IMR-90 (cell line): ENCODE data around the gene ADRA1B. TPM values are rescaled to one million over a fixed set of nuclear protein-coding genes. Genes with fewer than 3 reads are reported as not detected.

Experiments
- ATAC-seq: fragments of 200-7000 bp; cut with Tn5 transposase; 2 replicates; pipeline ENCODE4 v1.9.1; 2020; ENCODE audit warnings: low read depth, mild to moderate bottlenecking, moderate library complexity
- BruUV-seq: library from RNA; stranded (reverse); fragments of 400-500 nt; replicated peaks from 2 replicates; lab custom pipeline; 2021; lab: Mats Ljungman, UMichigan
- CTCF ChIA-PET: fragments of 300-600 bp; formaldehyde crosslinking; extraction: SDS; loops from one replicate; lab custom pipeline; 2021; ENCODE audit warnings: antibody characterized with exemption; lab: Yijun Ruan, JAX
- POLR2A ChIA-PET: fragments of 300-600 bp; sonication (Branson Sonifier 250); formaldehyde crosslinking; loops from one replicate; lab custom pipeline; 2022; ENCODE audit warnings: antibody characterized with exemption; ENCODE audit not compliant: unreplicated experiment; lab: Charles Lee
- DNase-seq: peaks from one replicate; pipeline ENCODE4 v3.0.0; 2013
- H2AFZ ChIP-seq: replicated peaks from 2 replicates; pipeline ENCODE3; 2013; ENCODE audit warnings: low read length, mild to moderate bottlenecking; ENCODE audit not compliant: poor library complexity
- H2AK5ac ChIP-seq: 2 replicates; pipeline ENCODE4 v1.6.1; 2013; ENCODE audit warnings: low read depth, low read length, inconsistent platforms
- H2AK9ac ChIP-seq: replicated peaks from 2 replicates; pipeline ENCODE3; 2013; ENCODE audit warnings: mild to moderate bottlenecking, low read depth, low read length, moderate library complexity; ENCODE audit not compliant: poor library complexity
- H2BK120ac ChIP-seq: 2 replicates; pipeline ENCODE4 v1.6.1; 2013; ENCODE audit warnings: low read depth, low read length, inconsistent platforms
- H2BK15ac ChIP-seq: 3 replicates; pipeline ENCODE4 v1.6.1; 2013; ENCODE audit warnings: low read depth, low read length, inconsistent platforms
- H2BK20ac ChIP-seq: 2 replicates; pipeline ENCODE4 v1.6.1; 2013; ENCODE audit warnings: low read depth, mild to moderate bottlenecking, inconsistent platforms, low read length, moderate library complexity
- H2BK5ac ChIP-seq: 2 replicates; pipeline ENCODE4 v1.6.1; 2013; ENCODE audit warnings: mild to moderate bottlenecking, low read depth, low read length, inconsistent platforms; ENCODE audit not compliant: poor library complexity, severe bottlenecking
- H3K14ac ChIP-seq: replicated peaks from 2 replicates; pipeline ENCODE4 v1.6.1; 2013; ENCODE audit warnings: low read depth, low read length, inconsistent platforms
- H3K18ac ChIP-seq: 2 replicates; pipeline ENCODE4 v1.6.1; 2013; ENCODE audit warnings: low read depth, low read length, control low read depth
- H3K23ac ChIP-seq: 2 replicates; pipeline ENCODE4 v1.6.1; 2013; ENCODE audit warnings: low read depth, low read length, inconsistent platforms
- H3K27ac ChIP-seq: 2 replicates; pipeline ENCODE4 v1.5.1; 2013; ENCODE audit warnings: mild to moderate bottlenecking, control low read depth, low read length; ENCODE audit not compliant: insufficient read depth
- H3K27me3 ChIP-seq: 2 replicates; pipeline ENCODE4 v1.6.1; 2013; ENCODE audit warnings: low read length; ENCODE audit not compliant: control insufficient read depth, insufficient read depth
- H3K36me3 ChIP-seq: 2 replicates; pipeline ENCODE4 v1.6.1; 2013; ENCODE audit warnings: low read length, mixed read lengths; ENCODE audit not compliant: control insufficient read depth, insufficient read depth
- H3K4ac ChIP-seq: 2 replicates; pipeline ENCODE4 v1.6.1; 2013; ENCODE audit warnings: low read depth, low read length, inconsistent platforms
- H3K4me1 ChIP-seq: 2 replicates; pipeline ENCODE4 v1.6.1; 2013; ENCODE audit warnings: low read length, mixed read lengths; ENCODE audit not compliant: control insufficient read depth, insufficient read depth
- H3K4me2 ChIP-seq: 2 replicates; pipeline ENCODE4 v1.6.1; 2013; ENCODE audit warnings: low read depth, mild to moderate bottlenecking, control low read depth, low read length, moderate library complexity
- H3K4me3 ChIP-seq: 2 replicates; pipeline ENCODE4 v1.5.1; 2013; ENCODE audit warnings: low read depth, mild to moderate bottlenecking, control low read depth, low read length, moderate library complexity; ENCODE audit not compliant: insufficient read depth
- H3K56ac ChIP-seq: 2 replicates; pipeline ENCODE4 v1.6.1; 2013; ENCODE audit warnings: low read length, inconsistent platforms; ENCODE audit not compliant: insufficient read depth; ENCODE audit errors: extremely low read depth
- H3K79me1 ChIP-seq, 2 experiments: 2 replicates each; pipeline ENCODE4 v1.6.1; 2013; ENCODE audit warnings: low read length in 2 of 2, inconsistent platforms in 1 of 2, low read depth in 1 of 2
- H3K9ac ChIP-seq: 2 replicates; pipeline ENCODE4 v1.6.1; 2013; ENCODE audit warnings: low read depth, low read length, control low read depth
- H3K9me1 ChIP-seq: 2 replicates; pipeline ENCODE4 v1.6.1; 2013; ENCODE audit warnings: low read length, inconsistent platforms; ENCODE audit not compliant: insufficient read depth
- H3K9me3 ChIP-seq: 2 replicates; pipeline ENCODE4 v1.6.1; 2013; ENCODE audit warnings: low read length; ENCODE audit not compliant: control insufficient read depth, insufficient read depth
- H4K20me1 ChIP-seq: 2 replicates; pipeline ENCODE4 v1.6.1; 2013; ENCODE audit warnings: low read length, inconsistent platforms; ENCODE audit not compliant: insufficient read depth
- H4K5ac ChIP-seq: 2 replicates; pipeline ENCODE4 v1.6.1; 2013; ENCODE audit warnings: mild to moderate bottlenecking, low read depth, low read length, control low read depth
- H4K8ac ChIP-seq, 2 experiments: 2 replicates each; pipeline ENCODE4 v1.6.1; 2013; ENCODE audit warnings: low read depth in 2 of 2, low read length in 2 of 2, control low read depth in 1 of 2, inconsistent platforms in 1 of 2
- H4K91ac ChIP-seq: 2 replicates; pipeline ENCODE4 v1.6.1; 2013; ENCODE audit warnings: low read depth, low read length, inconsistent platforms; ENCODE audit not compliant: insufficient read depth
- CEBPB ChIP-seq: IDR thresholded peaks from 2 replicates; pipeline ENCODE4 v1.6.1; 2012; ENCODE audit warnings: low read depth, low read length, improper control_type of control experiment
- MXI1 ChIP-seq: IDR thresholded peaks from 2 replicates; pipeline ENCODE4 v1.6.1; 2012; ENCODE audit warnings: low read depth, mild to moderate bottlenecking, low read length, moderate library complexity, borderline replicate concordance
- POLR2A ChIP-seq: IDR thresholded peaks from 2 replicates; pipeline ENCODE4 v1.6.1; 2012; ENCODE audit warnings: mild to moderate bottlenecking, low read depth, low read length
- WGBS, 2 experiments: methylation state at CpG; one replicate each; pipeline versions ENCODE4 v1.1.5 to v1.1.7; 2013; ENCODE audit warnings: missing lambda C conversion rate in 2 of 2; ENCODE audit not compliant: insufficient read length in 1 of 2; ENCODE audit errors: extremely low coverage in 2 of 2; 5-methylcytosine and 5-hydroxymethylcytosine counted together
- dilution Hi-C: fragments of 300-500 bp; cut with HindIII; formaldehyde crosslinking; loops from one replicate; pipeline ENCODE4 v1.14.3; 2018; ENCODE audit warnings: low sequenced_read_pairs; ENCODE audit not compliant: unreplicated experiment
- in situ Hi-C: fragments of 300-500 bp; cut with MboI; formaldehyde crosslinking; loops from 3 replicates; pipeline ENCODE4 v1.14.3; 2019; ENCODE audit warnings: low sequenced_read_pairs, inconsistent platforms, mixed read lengths
- intact Hi-C: fragments of 100-400 bp; cut with micrococcal nuclease; formaldehyde crosslinking; loops from 2 replicates; pipeline ENCODE4 v1.10.0; 2022
- polyA plus RNA-seq, 3 experiments: library from polyadenylated mRNA; depleted of rRNA; stranded (reverse); fragments of >200 nt; gene quantifications; 2 replicates each; pipeline ENCODE4 v1.2.3, GENCODE V29; 2012; ENCODE audit warnings: low replicate concordance in 1 of 3
- total RNA-seq: library from RNA; depleted of rRNA; stranded (reverse); fragments of >200 nt; gene quantifications from 2 replicates; pipeline ENCODE4 v1.2.3, GENCODE V29; 2012

The ADRA1B gene
- total and polyA plus RNA-seq, 2 of the 4 experiments (the other 2 are of a cell fraction) = 0.18 to 1.5 TPM

DNA sequence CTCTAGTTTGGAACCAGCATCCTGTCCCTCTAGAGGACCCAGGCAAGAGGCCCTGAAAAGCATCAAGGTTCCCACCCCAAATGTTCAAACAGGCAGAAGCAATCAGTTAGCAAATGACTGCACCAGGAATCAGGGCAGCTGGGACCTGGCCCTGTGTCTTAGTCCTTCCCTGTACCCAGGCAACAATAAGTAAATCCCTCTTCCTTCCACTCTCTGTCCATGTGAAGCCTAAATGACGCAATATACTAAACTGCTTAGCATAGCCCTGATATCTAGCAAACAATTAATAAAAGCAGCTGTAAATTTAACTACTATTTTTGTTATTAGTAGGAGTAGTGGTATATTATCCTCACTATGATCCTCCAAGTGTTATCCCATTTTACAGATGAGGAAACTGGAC is 13.2 kb upstream of the ADRA1B start:
- DNase-seq (no peak), ATAC-seq (no peak)
- H3K4me2 ChIP-seq = no peak overlapping the region
- H2BK15ac ChIP-seq = no peak overlapping the region
- no peaks in the 10 kb centered on the region for H3K36me3 ChIP-seq
- H3K27me3 ChIP-seq = peaks cover 6% of the 10 kb centered on the region; the same call in 1 of the 2 replicates
- H2AK5ac ChIP-seq = no peak overlapping the region
- no peak overlapping the region for H2AFZ ChIP-seq
- no CpG with 5 or more reads among the region's 1 CpG for WGBS, 2 experiments
- H3K9ac ChIP-seq = no peak overlapping the region
- no peak overlapping the region for H3K23ac ChIP-seq
- H2BK20ac ChIP-seq = no peak overlapping the region
- no peak for TF ChIP-seq POLR2A
- TF ChIP-seq MXI1 = no peak
- peak; percentile 72 for TF ChIP-seq CEBPB
- no peak overlapping the region for H2BK5ac ChIP-seq
- no peak overlapping the region for H2BK120ac ChIP-seq
- no peaks in the 10 kb centered on the region for H3K9me3 ChIP-seq
- POLR2A ChIA-PET = no interaction called here
- H3K18ac ChIP-seq = no peak overlapping the region
- intact Hi-C loops (no loop called here), dilution Hi-C loops (no loop called here), in situ Hi-C loops (no loop called here)
- no peaks in the 10 kb centered on the region for H3K79me1 ChIP-seq
- no peak overlapping the region for H4K8ac ChIP-seq
- no peaks in the 10 kb centered on the region for H4K20me1 ChIP-seq
- no peak overlapping the region for H3K14ac ChIP-seq
- no peak overlapping the region for H4K91ac ChIP-seq
- no peaks in the 10 kb centered on the region for H3K9me1 ChIP-seq
- no peak overlapping the region for H4K5ac ChIP-seq
- CTCF ChIA-PET = no interaction called here
- no peak overlapping the region for H3K56ac ChIP-seq
- 0 out of 2 replicates have a peak overlapping the region, but pooled peaks have one; percentile 2 for H3K4ac ChIP-seq
- peaks cover 6% of the 10 kb centered on the region for H3K4me1 ChIP-seq
- BruUV-seq = no TSS peak
- no peak overlapping the region for H2AK9ac ChIP-seq
- H3K27ac ChIP-seq = no peak overlapping the region
- no peak overlapping the region for H3K4me3 ChIP-seq
